SK-N-SH (cell line): Measurements from ENCODE around the gene ZDHHC24.

Experiments used
- GABPA ChIP-seq: IDR thresholded peaks from 2 replicates; pipeline ENCODE4 v1.4.0; 2012; ENCODE audit warnings: low read depth, mild to moderate bottlenecking
- TAF1 ChIP-seq: IDR thresholded peaks from 2 replicates; pipeline ENCODE4 v1.6.1; 2012; ENCODE audit warnings: low read depth, mild to moderate bottlenecking, low read length, moderate library complexity, borderline replicate concordance

GRCh38 chr11:66569076-66569475 lies 23.2 kb upstream of the ZDHHC24 start:
- TF ChIP-seq GABPA (no peak), TAF1 (no peak)
